ENCODE measurements around the gene MYO15A. TPM values are rescaled to one million over a fixed set of nuclear protein-coding genes. Genes with fewer than 3 reads are reported as not detected.

The MYO15A gene
- total RNA-seq, 2 experiments from 2014 or later: 0.76 to 1.1 TPM

DNA sequence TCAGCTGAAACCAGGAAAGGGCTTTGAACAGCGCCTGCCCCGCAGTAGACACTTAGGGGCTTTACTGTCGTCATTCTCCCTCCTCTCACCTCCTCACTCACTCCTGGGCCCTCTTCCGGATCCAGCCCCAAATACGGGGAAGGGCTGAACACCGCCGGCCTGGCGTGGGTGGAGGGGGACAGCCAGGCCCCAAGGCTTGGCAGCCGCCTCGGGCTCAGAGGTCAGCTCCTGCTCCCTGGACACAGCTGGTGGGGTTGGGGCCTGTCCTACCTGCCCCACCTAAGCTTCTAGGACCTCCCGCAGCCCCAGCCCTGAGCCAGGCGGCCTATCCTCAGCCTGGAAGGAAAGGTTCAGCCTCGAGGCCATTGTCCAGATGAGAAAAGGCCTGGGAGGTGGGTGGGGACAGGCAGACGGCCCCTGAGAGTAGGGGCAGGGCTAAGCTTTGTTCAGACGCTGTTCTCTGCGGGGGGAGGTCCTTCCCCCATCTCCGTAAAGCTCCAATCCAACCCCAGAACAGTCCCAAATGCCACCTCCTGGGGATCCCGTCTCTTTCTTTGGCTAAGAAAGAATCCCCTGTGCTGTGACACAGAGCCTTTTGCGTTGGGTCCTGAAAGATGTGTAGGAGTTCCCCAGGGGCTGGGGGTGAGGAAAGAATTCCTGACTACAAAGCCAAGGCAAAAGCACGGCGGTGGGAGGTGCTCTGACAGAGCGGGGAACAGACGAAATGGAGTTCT is 116.0 kb downstream of the MYO15A start:
- ChIA-PET POLR2A (interaction anchor here (0.5 to 1.9 kb wide), 3 partner anchors 33 to 93 kb away, joined by 3 to 4 read pairs (median 3); no protein-coding TSS in a partner anchor), CTCF (interaction anchor here (1.3 kb wide), 1 partner anchor 15 kb away, joined by 3 read pairs; no protein-coding TSS in a partner anchor)
- intact Hi-C loops (cut with micrococcal nuclease): no loop called here
- Mint-ChIP-seq H3K4me3 (peak overlapping the region; percentile 65), H3K9me3 (no peaks in the 10 kb centered on the region), H3K27me3 (no peaks in the 10 kb centered on the region), H3K27ac (peak overlapping the region; percentile 46), H3K36me3 (ENCODE audit: low read depth) (no peaks in the 10 kb centered on the region), H3K4me1 (ENCODE audit: low read depth) (peaks cover 14% of the 10 kb centered on the region)
- TF ChIP-seq CTCF (IDR thresholded peaks at IDR 0.05): no peak
- no peak for ATAC-seq
- DNase-seq: no peak

- ChIA-PET POLR2A (interaction anchor here (0.6 to 1.9 kb wide), 3 partner anchors 27 to 44 kb away, joined by 3 to 4 read pairs (median 4); no protein-coding TSS in a partner anchor), CTCF (no interaction called here)
- ATAC-seq (peak; percentile 99), DNase-seq (peak; percentile 98)
- no peaks in the 10 kb centered on the region for H3K27me3 Mint-ChIP-seq
- H3K4me1 Mint-ChIP-seq (ENCODE audit: low read depth): peaks cover 14% of the 10 kb centered on the region
- intact Hi-C loops (cut with micrococcal nuclease): no loop called here
- no peaks in the 10 kb centered on the region for H3K36me3 Mint-ChIP-seq (ENCODE audit: low read depth)
- H3K4me3 Mint-ChIP-seq: peak within 1 kb of the TSS; percentile 89
- TF ChIP-seq CTCF (IDR thresholded peaks at IDR 0.05): no peak
- H3K9me3 Mint-ChIP-seq: no peaks in the 10 kb centered on the region
- peak within 1 kb of the TSS; percentile 82 for H3K27ac Mint-ChIP-seq
Measured at GRCh38 chr17:18225121-18225641, 116.6 kb downstream of the MYO15A start, which contains the start of gene LLGL1. TSS of gene LLGL1 (plus strand) at chr17:18225635. CDS start at chr17:18225683, 48 bp downstream.

- H3K4me3 Mint-ChIP-seq: peak overlapping the region; percentile 89
- H3K4me1 Mint-ChIP-seq (ENCODE audit: low read depth): peaks cover 14% of the 10 kb centered on the region
- peak overlapping the region; percentile 82 for H3K27ac Mint-ChIP-seq
- POLR2A ChIA-PET: interaction anchor here (0.6 to 1.9 kb wide), 4 partner anchors 12 to 44 kb away, joined by 3 to 4 read pairs (median 4); no protein-coding TSS in a partner anchor
- ATAC-seq (no peak), DNase-seq (peak; percentile 14)
- CTCF ChIA-PET: no interaction called here
- TF ChIP-seq CTCF (IDR thresholded peaks at IDR 0.05): no peak
- H3K9me3 Mint-ChIP-seq: no peaks in the 10 kb centered on the region
- no peaks in the 10 kb centered on the region for H3K27me3 Mint-ChIP-seq
- H3K36me3 Mint-ChIP-seq (ENCODE audit: low read depth): no peaks in the 10 kb centered on the region
- intact Hi-C loops (cut with micrococcal nuclease): no loop called here
Measured at GRCh38 chr17:18225642-18226283, 117.2 kb downstream of the MYO15A start.

- ATAC-seq (no peak), DNase-seq (peak; percentile 36)
- POLR2A ChIA-PET: interaction anchor here (0.8 to 1.3 kb wide), 5 partner anchors 11 to 42 kb away, joined by 3 to 4 read pairs (median 3); no protein-coding TSS in a partner anchor
- CTCF ChIA-PET: no interaction called here
- no peak for TF ChIP-seq CTCF (IDR thresholded peaks at IDR 0.05)
- Mint-ChIP-seq H3K27ac (peak overlapping the region; percentile 82), H3K4me1 (ENCODE audit: low read depth) (peaks cover 14% of the 10 kb centered on the region), H3K9me3 (no peaks in the 10 kb centered on the region), H3K36me3 (ENCODE audit: low read depth) (no peaks in the 10 kb centered on the region), H3K4me3 (peak overlapping the region; percentile 89), H3K27me3 (no peaks in the 10 kb centered on the region)
- intact Hi-C loops (cut with micrococcal nuclease): no loop called here
Measured at GRCh38 chr17:18226284-18226945, 117.9 kb downstream of the MYO15A start.
